SK-N-SH treated with all-trans-retinoic acid at 6 μM for 48 hours (cell line): ENCODE data around the gene KCNH1.

Experiments
- RARB ChIP-seq: fragments of 250-450 bp; sonication (Bioruptor Pico); IDR thresholded peaks from 2 replicates; pipeline ENCODE4 v1.8.0; 2021; ENCODE audit warnings: mild to moderate bottlenecking, moderate library complexity
- SNAI2 ChIP-seq: fragments of 250-450 bp; sonication (Bioruptor Pico); IDR thresholded peaks from 2 replicates; pipeline ENCODE4 v1.5.0; 2020; ENCODE audit warnings: mild to moderate bottlenecking, moderate library complexity
- ZC3H10 ChIP-seq: fragments of 250-450 bp; sonication (Bioruptor Pico); IDR thresholded peaks from 2 replicates; pipeline ENCODE4 v1.5.1; 2021; ENCODE audit warnings: mild to moderate bottlenecking, moderate library complexity
- ZFP3 ChIP-seq: fragments of 250-450 bp; sonication (Bioruptor Pico); IDR thresholded peaks from 2 replicates; pipeline ENCODE4 v1.5.0; 2020; ENCODE audit warnings: mild to moderate bottlenecking, moderate library complexity

DNA sequence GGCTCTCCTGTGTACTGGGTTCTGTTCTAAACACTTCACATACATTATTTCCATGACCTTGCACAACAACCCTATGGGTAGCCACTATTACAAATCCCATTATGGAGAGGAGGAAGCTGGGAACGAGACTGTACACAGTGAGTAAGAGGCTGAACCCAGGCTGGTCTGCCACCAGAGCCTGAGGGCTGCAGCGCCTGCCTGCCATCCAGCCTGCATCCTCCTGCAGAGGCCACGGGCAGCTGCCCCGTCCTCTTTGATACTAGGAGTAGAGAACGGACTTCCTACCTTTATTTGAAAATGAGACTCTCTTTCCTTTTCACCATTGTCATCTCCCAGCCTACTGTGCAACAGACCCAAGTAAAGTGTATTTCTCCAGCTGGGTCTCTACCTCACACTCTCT lies 435.3 kb downstream of the KCNH1 start:
- TF ChIP-seq ZFP3 = no peak
- no peak for TF ChIP-seq SNAI2 (CRISPR knock-in tag)
- TF ChIP-seq ZC3H10 (CRISPR knock-in tag) = no peak
- TF ChIP-seq RARB = no peak
